CD1c-positive myeloid dendritic cell (primary cell): ENCODE results near the gene SERPINA3.
"Not testable (repeated sequence)": the region's sequence is repeated elsewhere in the genome, so short reads cannot be mapped to it uniquely, and the experiment has no call there.

Experiments used
- DNase-seq: peaks from one replicate; pipeline ENCODE4 v3.0.0-alpha.2; 2016; ENCODE audit errors: extremely low spot score

SERPINA3 gene

GRCh38 chr14:94584591-94585280 lies 27.5 kb upstream of the SERPINA3 start:
- no peak for DNase-seq

- no peak for DNase-seq
Observed at GRCh38 chr14:94586635-94587034, 25.6 kb upstream of the SERPINA3 start.

- DNase-seq: no peak
Observed at GRCh38 chr14:94588311-94588710, 23.9 kb upstream of the SERPINA3 start.

- no peak for DNase-seq
Observed at GRCh38 chr14:94591073-94591472, 21.1 kb upstream of the SERPINA3 start.

- no peak for DNase-seq
Observed at GRCh38 chr14:94591871-94592270, 20.3 kb upstream of the SERPINA3 start.

GRCh38 chr14:94592457-94592856 lies 19.7 kb upstream of the SERPINA3 start:
- no peak for DNase-seq

- no peak for DNase-seq
Observed at GRCh38 chr14:94593376-94593748, 18.8 kb upstream of the SERPINA3 start.

- DNase-seq: no peak
Observed at GRCh38 chr14:94593749-94594431, 18.3 kb upstream of the SERPINA3 start.

GRCh38 chr14:94594441-94594840 lies 17.8 kb upstream of the SERPINA3 start:
- no peak for DNase-seq

GRCh38 chr14:94595912-94596311 lies 16.3 kb upstream of the SERPINA3 start:
- no peak for DNase-seq

GRCh38 chr14:94596361-94596760 lies 15.8 kb upstream of the SERPINA3 start:
- DNase-seq: no peak

GRCh38 chr14:94597788-94598187 lies 14.4 kb upstream of the SERPINA3 start:
- DNase-seq: no peak

- no peak for DNase-seq
Observed at GRCh38 chr14:94598506-94598815, 13.7 kb upstream of the SERPINA3 start.

GRCh38 chr14:94598816-94599655 lies 13.2 kb upstream of the SERPINA3 start:
- DNase-seq: no peak

- no peak for DNase-seq
Observed at GRCh38 chr14:94599656-94600004, 12.6 kb upstream of the SERPINA3 start.

- no peak for DNase-seq
Observed at GRCh38 chr14:94600148-94600545, 12.0 kb upstream of the SERPINA3 start.

- DNase-seq: no peak
Observed at GRCh38 chr14:94601884-94602391, 10.3 kb upstream of the SERPINA3 start.

GRCh38 chr14:94602722-94603121 lies 9.5 kb upstream of the SERPINA3 start:
- no peak for DNase-seq

GRCh38 chr14:94605361-94605760 lies 6.8 kb upstream of the SERPINA3 start:
- DNase-seq: no peak

- not testable (repeated sequence) for DNase-seq
Observed at GRCh38 chr14:94608966-94609365, 3.2 kb upstream of the SERPINA3 start.

GRCh38 chr14:94611179-94611578 lies 1.0 kb upstream of the SERPINA3 start:
- no peak for DNase-seq
